ENCODE results near the gene TNFSF11. TPM values are rescaled to one million over a fixed set of nuclear protein-coding genes. Genes with fewer than 3 reads are reported as not detected.

Gene TNFSF11
- total and polyA plus RNA-seq, 4 donors, result 0.25 to 1.3 (median 0.25) TPM

GRCh38 chr13:42538996-42539395, 35.0 kb upstream of the TNFSF11 start:
- Histone ChIP-seq H3K36me3 (ENCODE audit: control insufficient read depth in 4 of 4, insufficient read depth in 3 of 4, low read depth in 1 of 4, low read length in 3 of 4) (no peaks in the 10 kb centered on the region), H3K9ac (ENCODE audit: low read depth in 1 of 2, low read length in 2 of 2) (no peak overlapping the region), H3K27ac (ENCODE audit: low read depth in 1 of 2, low read length in 2 of 2) (no peak overlapping the region), H3K4me3 (ENCODE audit: low read depth in 1 of 3, low read length in 3 of 3) (no peak overlapping the region), H3K9me3 (ENCODE audit: control insufficient read depth in 4 of 4, low read length in 3 of 4) (no peaks in the 10 kb centered on the region), H3K4me1 (ENCODE audit: control insufficient read depth in 4 of 4, insufficient read depth in 4 of 4, low read length in 3 of 4) (peaks cover 0 to 18% (median 12%) of the 10 kb centered on the region in 4 donors), H3K27me3 (ENCODE audit: control insufficient read depth in 4 of 4, insufficient read depth in 4 of 4, low read length in 3 of 4) (no peaks in the 10 kb centered on the region)
- no peak for DNase-seq (ENCODE audit: low spot score)
- no peak for TF ChIP-seq NR2F2 (IDR thresholded peaks at IDR 0.05)
- peak; percentile 11 to 46 for TF ChIP-seq HNF4A (conservative IDR thresholded peaks at IDR 0.05)
- 25% methylated on average over 2 of the region's 2 CpGs for WGBS

GRCh38 chr13:42539670-42540069, 34.3 kb upstream of the TNFSF11 start:
- Histone ChIP-seq H3K4me1 (ENCODE audit: control insufficient read depth in 4 of 4, insufficient read depth in 4 of 4, low read length in 3 of 4) (peaks cover 0 to 14% (median 7%) of the 10 kb centered on the region in 4 donors), H3K9me3 (ENCODE audit: control insufficient read depth in 4 of 4, low read length in 3 of 4) (no peaks in the 10 kb centered on the region), H3K27me3 (ENCODE audit: control insufficient read depth in 4 of 4, insufficient read depth in 4 of 4, low read length in 3 of 4) (no peaks in the 10 kb centered on the region), H3K9ac (ENCODE audit: low read depth in 1 of 2, low read length in 2 of 2) (no peak overlapping the region), H3K36me3 (ENCODE audit: control insufficient read depth in 4 of 4, insufficient read depth in 3 of 4, low read depth in 1 of 4, low read length in 3 of 4) (no peaks in the 10 kb centered on the region), H3K27ac (ENCODE audit: low read depth in 1 of 2, low read length in 2 of 2) (no peak overlapping the region), H3K4me3 (ENCODE audit: low read depth in 1 of 3, low read length in 3 of 3) (no peak overlapping the region)
- WGBS, result 89% methylated on average over 7 of the region's 7 CpGs
- no peak for DNase-seq (ENCODE audit: low spot score)
- TF ChIP-seq FOXA1 (IDR thresholded peaks at IDR 0.05), result no peak
- no peak for TF ChIP-seq MAX (IDR thresholded peaks at IDR 0.05)
- no peak for TF ChIP-seq RXRA (IDR thresholded peaks at IDR 0.05)
- no peak for TF ChIP-seq CTCF (IDR thresholded peaks at IDR 0.05; ENCODE audit: low read depth, low read length, missing input control)
- TF ChIP-seq TAF1 (conservative IDR thresholded peaks at IDR 0.05), result no peak
- TF ChIP-seq JUND (IDR thresholded peaks at IDR 0.05), result no peak
- no peak for TF ChIP-seq REST (IDR thresholded peaks at IDR 0.05)
- no peak for TF ChIP-seq SP1 (IDR thresholded peaks at IDR 0.05)
- TF ChIP-seq FOXA2 (IDR thresholded peaks at IDR 0.05), result no peak

- no peak for DNase-seq (ENCODE audit: low spot score)
- H3K4me1 ChIP-seq (ENCODE audit: control insufficient read depth in 4 of 4, insufficient read depth in 4 of 4, low read length in 3 of 4), result peaks cover 0 to 10% (median 4%) of the 10 kb centered on the region in 4 donors
- H3K4me3 ChIP-seq (ENCODE audit: low read depth in 1 of 3, low read length in 3 of 3), result no peak overlapping the region
- no peak for TF ChIP-seq RAD21 (IDR thresholded peaks at IDR 0.05)
- 63% methylated on average over 4 of the region's 4 CpGs for WGBS
- H3K9me3 ChIP-seq (ENCODE audit: control insufficient read depth in 4 of 4, low read length in 3 of 4), result no peaks in the 10 kb centered on the region
- no peak overlapping the region for H3K9ac ChIP-seq (ENCODE audit: low read depth in 1 of 2, low read length in 2 of 2)
- no peaks in the 10 kb centered on the region for H3K27me3 ChIP-seq (ENCODE audit: control insufficient read depth in 4 of 4, insufficient read depth in 4 of 4, low read length in 3 of 4)
- no peaks in the 10 kb centered on the region for H3K36me3 ChIP-seq (ENCODE audit: control insufficient read depth in 4 of 4, insufficient read depth in 3 of 4, low read depth in 1 of 4, low read length in 3 of 4)
- H3K27ac ChIP-seq (ENCODE audit: low read depth in 1 of 2, low read length in 2 of 2), result no peak overlapping the region
These were observed 30.6 kb upstream of the TNFSF11 start for GRCh38 chr13:42543215-42543797.
